ENCODE results near the gene USP32.

DNA sequence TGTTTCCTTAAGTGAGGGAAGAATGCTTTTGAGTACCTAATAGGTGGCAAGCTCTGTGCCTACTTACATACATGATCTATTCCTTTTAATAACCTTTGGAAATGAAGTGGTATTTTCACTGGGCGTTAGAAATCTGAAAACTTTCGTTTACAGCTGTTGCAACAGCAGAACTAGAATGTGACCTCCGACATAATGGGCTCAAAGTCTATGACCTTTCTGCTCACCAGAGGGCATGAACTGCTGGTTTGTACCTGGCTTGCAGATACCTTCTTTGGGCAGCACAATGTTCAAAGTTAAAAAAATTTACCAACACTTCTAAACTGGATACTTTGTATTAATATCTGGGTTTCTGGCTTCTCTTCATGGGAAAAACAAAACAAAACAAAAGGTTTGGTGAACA lies 217.9 kb downstream of the USP32 start:
- TF ChIP-seq, protein P1, sequence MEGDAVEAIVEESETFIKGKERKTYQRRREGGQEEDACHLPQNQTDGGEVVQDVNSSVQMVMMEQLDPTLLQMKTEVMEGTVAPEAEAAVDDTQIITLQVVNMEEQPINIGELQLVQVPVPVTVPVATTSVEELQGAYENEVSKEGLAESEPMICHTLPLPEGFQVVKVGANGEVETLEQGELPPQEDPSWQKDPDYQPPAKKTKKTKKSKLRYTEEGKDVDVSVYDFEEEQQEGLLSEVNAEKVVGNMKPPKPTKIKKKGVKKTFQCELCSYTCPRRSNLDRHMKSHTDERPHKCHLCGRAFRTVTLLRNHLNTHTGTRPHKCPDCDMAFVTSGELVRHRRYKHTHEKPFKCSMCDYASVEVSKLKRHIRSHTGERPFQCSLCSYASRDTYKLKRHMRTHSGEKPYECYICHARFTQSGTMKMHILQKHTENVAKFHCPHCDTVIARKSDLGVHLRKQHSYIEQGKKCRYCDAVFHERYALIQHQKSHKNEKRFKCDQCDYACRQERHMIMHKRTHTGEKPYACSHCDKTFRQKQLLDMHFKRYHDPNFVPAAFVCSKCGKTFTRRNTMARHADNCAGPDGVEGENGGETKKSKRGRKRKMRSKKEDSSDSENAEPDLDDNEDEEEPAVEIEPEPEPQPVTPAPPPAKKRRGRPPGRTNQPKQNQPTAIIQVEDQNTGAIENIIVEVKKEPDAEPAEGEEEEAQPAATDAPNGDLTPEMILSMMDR (IDR thresholded peaks at IDR 0.05; ENCODE audit: insufficient read depth, low read length, poor library complexity, severe bottlenecking) = no peak
- no peak for TF ChIP-seq EZH2phosphoT487 (conservative IDR thresholded peaks at IDR 0.05; ENCODE audit: low read length)

Data from SU-DHL-6 (cell line).